Measurements from ENCODE around the gene CANX.

Gene CANX

DNA sequence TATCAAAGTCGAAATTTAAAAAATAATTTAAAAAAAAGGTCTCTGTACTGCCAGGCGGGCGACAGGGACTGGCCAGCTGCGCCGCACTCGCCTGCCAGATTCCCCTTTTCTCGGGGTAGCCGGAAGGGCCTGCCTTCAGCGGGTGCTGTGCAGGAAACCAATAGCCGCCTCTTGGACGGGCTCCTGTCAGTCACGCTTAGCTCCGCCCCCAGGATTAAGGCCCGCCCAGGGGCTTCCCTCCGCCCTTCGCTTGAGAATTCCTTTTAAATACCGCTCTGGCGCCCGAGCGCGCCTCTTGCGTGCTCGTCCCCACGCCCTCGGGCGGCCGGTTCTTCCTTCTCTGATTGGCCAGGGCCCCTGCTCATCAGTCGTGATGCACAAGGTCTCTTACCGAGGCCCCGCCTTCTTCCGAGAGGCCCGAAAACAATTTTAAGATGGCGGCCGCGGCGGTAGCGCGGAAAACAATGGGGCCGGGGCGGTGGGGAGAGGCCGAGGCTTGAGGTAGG lies 33.7 kb downstream of the CANX start, which contains the start of gene MAML1:
MAML1 (plus strand) TSS at position 411 of the 506 bp plus-strand sequence. CDS start 291 bp downstream, outside the sequence.
- peaks cover 10% of the 10 kb centered on the region for H3F3A ChIP-seq (ENCODE audit: insufficient read depth, low read length)
- no peaks in the 10 kb centered on the region for H3K9me2 ChIP-seq (ENCODE audit: low read depth, low read length)
- TF ChIP-seq, protein P1, sequence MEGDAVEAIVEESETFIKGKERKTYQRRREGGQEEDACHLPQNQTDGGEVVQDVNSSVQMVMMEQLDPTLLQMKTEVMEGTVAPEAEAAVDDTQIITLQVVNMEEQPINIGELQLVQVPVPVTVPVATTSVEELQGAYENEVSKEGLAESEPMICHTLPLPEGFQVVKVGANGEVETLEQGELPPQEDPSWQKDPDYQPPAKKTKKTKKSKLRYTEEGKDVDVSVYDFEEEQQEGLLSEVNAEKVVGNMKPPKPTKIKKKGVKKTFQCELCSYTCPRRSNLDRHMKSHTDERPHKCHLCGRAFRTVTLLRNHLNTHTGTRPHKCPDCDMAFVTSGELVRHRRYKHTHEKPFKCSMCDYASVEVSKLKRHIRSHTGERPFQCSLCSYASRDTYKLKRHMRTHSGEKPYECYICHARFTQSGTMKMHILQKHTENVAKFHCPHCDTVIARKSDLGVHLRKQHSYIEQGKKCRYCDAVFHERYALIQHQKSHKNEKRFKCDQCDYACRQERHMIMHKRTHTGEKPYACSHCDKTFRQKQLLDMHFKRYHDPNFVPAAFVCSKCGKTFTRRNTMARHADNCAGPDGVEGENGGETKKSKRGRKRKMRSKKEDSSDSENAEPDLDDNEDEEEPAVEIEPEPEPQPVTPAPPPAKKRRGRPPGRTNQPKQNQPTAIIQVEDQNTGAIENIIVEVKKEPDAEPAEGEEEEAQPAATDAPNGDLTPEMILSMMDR (IDR thresholded peaks at IDR 0.05; ENCODE audit: low read length): no peak
- TF ChIP-seq EZH2 (IDR thresholded peaks at IDR 0.05; ENCODE audit: borderline replicate concordance, low read length): no peak
- peaks cover 42% of the 10 kb centered on the region for H3K79me2 ChIP-seq (ENCODE audit: insufficient read depth, low read length)
- H3K27ac ChIP-seq (ENCODE audit: low read depth, low read length, poor library complexity, severe bottlenecking): peak within 1 kb of the TSS; percentile 55
- peak within 1 kb of the TSS; percentile 18; the same call in 1 of the 2 replicates for H2AFZ ChIP-seq (ENCODE audit: low read length)
- no peaks in the 10 kb centered on the region for H4K20me1 ChIP-seq (ENCODE audit: insufficient read depth, low read length)
- H3K4me2 ChIP-seq (ENCODE audit: low read length): peak within 1 kb of the TSS; percentile 81
- H3K27me3 ChIP-seq (ENCODE audit: insufficient read depth, low read length): no peaks in the 10 kb centered on the region
- H3K4me3 ChIP-seq (ENCODE audit: low read depth, low read length, poor library complexity, severe bottlenecking): peak within 1 kb of the TSS; percentile 77
- peaks cover 42% of the 10 kb centered on the region for H3K36me3 ChIP-seq (ENCODE audit: insufficient read depth, low read length)
- no peaks in the 10 kb centered on the region for H3K9me3 ChIP-seq (ENCODE audit: low read length)
- H3K9ac ChIP-seq (ENCODE audit: low read length): peak within 1 kb of the TSS; percentile 77
- H3K4me1 ChIP-seq (ENCODE audit: insufficient read depth, low read length, severe bottlenecking): peaks cover 28% of the 10 kb centered on the region

DNA sequence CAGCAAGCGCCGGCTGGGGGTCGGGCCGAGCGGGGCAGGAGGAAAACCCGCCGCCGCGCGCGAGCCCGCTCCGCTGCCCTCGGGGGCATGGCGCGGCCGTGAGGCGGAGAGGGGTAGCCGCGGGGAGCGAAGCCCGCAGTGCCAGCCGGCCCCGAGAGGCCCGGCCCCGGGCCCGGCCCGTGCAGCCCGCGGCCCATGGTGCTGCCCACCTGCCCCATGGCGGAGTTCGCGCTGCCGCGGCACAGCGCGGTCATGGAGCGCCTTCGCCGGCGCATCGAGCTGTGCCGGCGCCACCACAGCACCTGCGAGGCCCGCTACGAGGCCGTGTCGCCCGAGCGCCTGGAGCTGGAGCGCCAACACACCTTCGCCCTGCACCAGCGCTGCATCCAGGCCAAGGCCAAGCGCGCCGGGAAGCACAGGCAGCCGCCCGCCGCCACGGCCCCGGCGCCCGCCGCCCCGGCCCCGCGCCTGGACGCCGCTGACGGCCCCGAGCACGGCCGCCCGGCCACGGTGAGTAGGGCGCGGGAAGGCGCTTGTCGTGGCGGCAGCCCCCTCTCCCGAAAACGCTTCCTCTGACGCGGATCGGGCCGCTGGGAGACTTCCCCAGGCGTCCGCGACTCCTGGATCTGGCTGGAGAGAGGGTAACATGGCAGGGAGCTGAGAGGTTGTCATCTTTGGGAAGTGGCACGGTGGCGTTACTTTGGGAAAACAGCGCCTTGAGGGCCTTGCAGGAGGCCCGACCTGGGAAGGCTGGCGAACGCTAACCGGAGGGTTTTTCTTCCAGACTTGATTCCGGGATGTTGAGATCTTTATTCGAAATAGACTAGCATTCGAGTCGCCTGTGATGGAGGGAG lies 34.4 kb downstream of the CANX start:
- TF ChIP-seq EZH2 (IDR thresholded peaks at IDR 0.05; ENCODE audit: borderline replicate concordance, low read length): no peak
- TF ChIP-seq, protein P1 (IDR thresholded peaks at IDR 0.05; ENCODE audit: low read length): no peak
- peaks cover 10% of the 10 kb centered on the region for H3F3A ChIP-seq (ENCODE audit: insufficient read depth, low read length)
- H3K27ac ChIP-seq (ENCODE audit: low read depth, low read length, poor library complexity, severe bottlenecking): no peak overlapping the region
- H3K9me2 ChIP-seq (ENCODE audit: low read depth, low read length): no peaks in the 10 kb centered on the region
- H3K36me3 ChIP-seq (ENCODE audit: insufficient read depth, low read length): peaks cover 42% of the 10 kb centered on the region
- H3K9me3 ChIP-seq (ENCODE audit: low read length): no peaks in the 10 kb centered on the region
- peak overlapping the region; percentile 81 for H3K4me2 ChIP-seq (ENCODE audit: low read length)
- H3K27me3 ChIP-seq (ENCODE audit: insufficient read depth, low read length): no peaks in the 10 kb centered on the region
- no peak overlapping the region for H2AFZ ChIP-seq (ENCODE audit: low read length)
- peak overlapping the region; percentile 77 for H3K9ac ChIP-seq (ENCODE audit: low read length)
- peaks cover 28% of the 10 kb centered on the region for H3K4me1 ChIP-seq (ENCODE audit: insufficient read depth, low read length, severe bottlenecking)
- H3K4me3 ChIP-seq (ENCODE audit: low read depth, low read length, poor library complexity, severe bottlenecking): peak overlapping the region; percentile 77
- peaks cover 49% of the 10 kb centered on the region for H3K79me2 ChIP-seq (ENCODE audit: insufficient read depth, low read length)
- H4K20me1 ChIP-seq (ENCODE audit: insufficient read depth, low read length): no peaks in the 10 kb centered on the region

DNA sequence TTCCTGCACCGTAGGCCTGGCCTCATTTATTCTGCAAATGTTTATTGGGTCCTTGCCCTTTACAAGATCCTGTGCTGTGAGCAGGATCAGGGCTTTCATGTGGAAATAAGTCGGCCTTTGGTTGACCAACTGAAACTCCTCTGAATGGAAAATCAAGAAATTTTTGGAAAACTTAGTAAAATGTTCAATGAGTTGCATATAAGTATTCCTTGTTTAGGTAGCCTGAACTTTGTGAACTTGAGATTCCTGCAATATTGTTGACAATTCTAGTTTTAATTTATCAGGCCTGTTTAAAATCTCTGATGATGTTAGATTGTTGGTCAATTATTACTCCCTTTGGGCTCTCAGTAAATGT lies 35.0 kb downstream of the CANX start:
- Histone ChIP-seq H3K9ac (ENCODE audit: low read length) (peak overlapping the region; percentile 77), H3K79me2 (ENCODE audit: insufficient read depth, low read length) (peaks cover 55% of the 10 kb centered on the region), H3K36me3 (ENCODE audit: insufficient read depth, low read length) (peaks cover 42% of the 10 kb centered on the region), H3K4me3 (ENCODE audit: low read depth, low read length, poor library complexity, severe bottlenecking) (peak overlapping the region; percentile 77), H3K4me1 (ENCODE audit: insufficient read depth, low read length, severe bottlenecking) (peaks cover 28% of the 10 kb centered on the region), H3K9me3 (ENCODE audit: low read length) (no peaks in the 10 kb centered on the region), H3K9me2 (ENCODE audit: low read depth, low read length) (no peaks in the 10 kb centered on the region), H3K27ac (ENCODE audit: low read depth, low read length, poor library complexity, severe bottlenecking) (no peak overlapping the region), H2AFZ (ENCODE audit: low read length) (no peak overlapping the region), H4K20me1 (ENCODE audit: insufficient read depth, low read length) (no peaks in the 10 kb centered on the region), H3F3A (ENCODE audit: insufficient read depth, low read length) (peaks cover 10% of the 10 kb centered on the region), H3K27me3 (ENCODE audit: insufficient read depth, low read length) (no peaks in the 10 kb centered on the region), H3K4me2 (ENCODE audit: low read length) (peak overlapping the region; percentile 81)
- no peak for TF ChIP-seq EZH2 (IDR thresholded peaks at IDR 0.05; ENCODE audit: borderline replicate concordance, low read length)
- TF ChIP-seq, protein P1 (IDR thresholded peaks at IDR 0.05; ENCODE audit: low read length): no peak

Data from OCI-LY1 (cell line).